Ishikawa (cell line): ENCODE measurements around the gene ACSBG1.
A peak's percentile ranks its signal among the peaks of the same experiment; 100 is the strongest.

ENCODE experiments used
- CREB1 ChIP-seq: IDR thresholded peaks from 2 replicates; pipeline ENCODE4 v1.6.1; 2012; ENCODE audit warnings: low read depth
- EGR1 ChIP-seq: IDR thresholded peaks from 2 replicates; pipeline ENCODE4 v1.6.1; 2012
- EP300 ChIP-seq: IDR thresholded peaks from 2 replicates; pipeline ENCODE4 v1.6.1; 2012; ENCODE audit warnings: borderline replicate concordance
- FOXM1 ChIP-seq: IDR thresholded peaks from 2 replicates; pipeline ENCODE4 v1.6.1; 2012; ENCODE audit warnings: low read depth, borderline replicate concordance
- MAX ChIP-seq: IDR thresholded peaks from 2 replicates; pipeline ENCODE4 v1.6.1; 2012
- RAD21 ChIP-seq: IDR thresholded peaks from 2 replicates; pipeline ENCODE4 v1.6.1; 2012; ENCODE audit warnings: low read depth
- REST ChIP-seq: IDR thresholded peaks from 2 replicates; pipeline ENCODE4 v1.6.1; 2012; ENCODE audit warnings: low read depth, mild to moderate bottlenecking
- TAF1 ChIP-seq: IDR thresholded peaks from 2 replicates; pipeline ENCODE4 v1.6.1; 2012; ENCODE audit warnings: low read depth, mild to moderate bottlenecking
- TEAD4 ChIP-seq: IDR thresholded peaks from 2 replicates; pipeline ENCODE4 v1.6.1; 2012
- YY1 ChIP-seq: IDR thresholded peaks from 2 replicates; pipeline ENCODE4 v1.6.1; 2012; ENCODE audit warnings: low read depth

GRCh38 chr15:78206326-78207109 lies 27.8 kb downstream of the ACSBG1 start:
- TF ChIP-seq YY1 (no peak), MAX (no peak), FOXM1 (no peak), CREB1 (no peak), EP300 (no peak), TAF1 (no peak), RAD21 (no peak), REST (no peak), EGR1 (no peak), TEAD4 (peak; percentile 81)
